ENCODE results near the gene BABAM2. TPM values are rescaled to one million over a fixed set of nuclear protein-coding genes. Genes with fewer than 3 reads are reported as not detected.
A peak's percentile ranks its signal among the peaks of the same experiment; 100 is the strongest.

BABAM2 gene
- total and polyA plus RNA-seq, 9 of the 15 experiments (the other 6 are each of a cell fraction or from before 2014, with no cell fraction given): 10.9 to 37.4 (median 25.6) TPM

GRCh38 chr2:27925766-27926472 is 35.4 kb downstream of the BABAM2 start (continued):
- TF ChIP-seq MAFG (tag; conservative IDR thresholded peaks at IDR 0.05): peak; percentile 85
- TF ChIP-seq BRD4 (IDR thresholded peaks at IDR 0.05): no peak
- no peak for TF ChIP-seq BMI1 (IDR thresholded peaks at IDR 0.05; ENCODE audit: low read length)
- TF ChIP-seq MTA3 (IDR thresholded peaks at IDR 0.05; ENCODE audit: borderline replicate concordance): no peak; the same call in 1 of the 2 replicates
- no peak for TF ChIP-seq E2F8 (IDR thresholded peaks at IDR 0.05; ENCODE audit: low read depth, partially characterized antibody)
- no peak for TF ChIP-seq PTTG1 (tag; IDR thresholded peaks at IDR 0.05; ENCODE audit: low read depth)
- no peak for TF ChIP-seq ZNF398 (CRISPR knock-in tag; IDR thresholded peaks at IDR 0.05)
- TF ChIP-seq BCL6 (CRISPR knock-in tag; IDR thresholded peaks at IDR 0.05): no peak
- TF ChIP-seq FOXJ2 (tag; IDR thresholded peaks at IDR 0.05): peak; percentile 98
- peak; percentile 50; the same call in 1 of the 2 replicates for TF ChIP-seq GATA2 (CRISPR knock-in tag; IDR thresholded peaks at IDR 0.05)
- TF ChIP-seq CREB3 (tag; conservative IDR thresholded peaks at IDR 0.05; ENCODE audit: low read depth): no peak; the same call in 1 of the 2 replicates
- TF ChIP-seq HCFC1 (IDR thresholded peaks at IDR 0.05; ENCODE audit: low read depth, low read length): no peak
- TF ChIP-seq ZNF77 (CRISPR knock-in tag; IDR thresholded peaks at IDR 0.05): no peak
- TF ChIP-seq ZNF584 (CRISPR knock-in tag; IDR thresholded peaks at IDR 0.05; ENCODE audit: low read depth): no peak
- TF ChIP-seq KHSRP (IDR thresholded peaks at IDR 0.05): no peak
- peak in 1 of 2 experiments; percentile 87; a peak in 1 of 4 replicates for TF ChIP-seq SRF (CRISPR knock-in tag; IDR thresholded peaks at IDR 0.05)
- TF ChIP-seq LEF1 (IDR thresholded peaks at IDR 0.05): peak; percentile 56; the same call in 1 of the 2 replicates
- TF ChIP-seq NBN (IDR thresholded peaks at IDR 0.05; ENCODE audit: low read depth): 0 out of 2 replicates have a peak, but pooled peaks have one; percentile 47
- no peak for TF ChIP-seq ZNF232 (CRISPR knock-in tag; IDR thresholded peaks at IDR 0.05)
- no peak for TF ChIP-seq TARDBP (IDR thresholded peaks at IDR 0.05)
- peak; percentile 87 for TF ChIP-seq ZNF384 (IDR thresholded peaks at IDR 0.05; ENCODE audit: low read depth, low read length)
- TF ChIP-seq NFRKB (IDR thresholded peaks at IDR 0.05; ENCODE audit: low read depth): no peak
- peak; percentile 85 for TF ChIP-seq SOX6 (IDR thresholded peaks at IDR 0.05)
- no peak for TF ChIP-seq JUNB (CRISPR knock-in tag; conservative IDR thresholded peaks at IDR 0.05)
- 0 out of 2 replicates have a peak, but pooled peaks have one; percentile 37 for TF ChIP-seq ILK (tag; IDR thresholded peaks at IDR 0.05; ENCODE audit: borderline replicate concordance, low read depth)
- TF ChIP-seq SMARCA5 (IDR thresholded peaks at IDR 0.05): peak; percentile 54; the same call in 1 of the 2 replicates
- TF ChIP-seq TCF3 (CRISPR knock-in tag; IDR thresholded peaks at IDR 0.05): 0 out of 2 replicates have a peak, but pooled peaks have one; percentile 39
